Activated naive CD4-positive, alpha-beta T cell treated with anti-CD3 and anti-CD28 coated beads for 36 hours (primary cell): Measurements from ENCODE around the gene RBP5. TPM values are rescaled to one million over a fixed set of nuclear protein-coding genes. Genes with fewer than 3 reads are reported as not detected.

Experiments used
- CTCF ChIA-PET: fragments of 350-600 bp; sonication (Branson Sonifier 250); formaldehyde crosslinking; loops from one replicate; lab custom pipeline; 2021; ENCODE audit warnings: antibody characterized with exemption; lab: Charles Lee
- DNase-seq: peaks from one replicate; pipeline ENCODE4 v3.0.0-alpha.2; 2020
- H3K27ac Mint-ChIP-seq: one replicate; pipeline ENCODE4 v1.8.0; 2021; ENCODE audit warnings: mild to moderate bottlenecking, mixed read lengths
- H3K27me3 Mint-ChIP-seq: one replicate; pipeline ENCODE4 v1.8.0; 2021; ENCODE audit warnings: low read depth, mixed read lengths
- H3K36me3 Mint-ChIP-seq: one replicate; pipeline ENCODE4 v1.8.0; 2021; ENCODE audit warnings: low read depth, mixed read lengths
- H3K4me1 Mint-ChIP-seq: one replicate; pipeline ENCODE4 v1.8.0; 2021; ENCODE audit warnings: low read depth, mixed read lengths
- H3K4me3 Mint-ChIP-seq: one replicate; pipeline ENCODE4 v1.8.0; 2021; ENCODE audit warnings: mild to moderate bottlenecking, moderate library complexity, mixed read lengths
- H3K9me3 Mint-ChIP-seq: one replicate; pipeline ENCODE4 v1.8.0; 2021; ENCODE audit warnings: mixed read lengths
- intact Hi-C: fragments of 100-400 bp; cut with micrococcal nuclease; formaldehyde crosslinking; loops from one replicate; pipeline ENCODE4 v1.15.1; 2023
- total RNA-seq, 2 experiments: library from RNA; stranded (reverse); gene quantifications; one replicate each; pipeline ENCODE4 v1.2.3, GENCODE V29; 2021

The RBP5 gene
- total RNA-seq, 2 experiments from 2014 or later: 0.57 TPM; not detected in 1

DNA sequence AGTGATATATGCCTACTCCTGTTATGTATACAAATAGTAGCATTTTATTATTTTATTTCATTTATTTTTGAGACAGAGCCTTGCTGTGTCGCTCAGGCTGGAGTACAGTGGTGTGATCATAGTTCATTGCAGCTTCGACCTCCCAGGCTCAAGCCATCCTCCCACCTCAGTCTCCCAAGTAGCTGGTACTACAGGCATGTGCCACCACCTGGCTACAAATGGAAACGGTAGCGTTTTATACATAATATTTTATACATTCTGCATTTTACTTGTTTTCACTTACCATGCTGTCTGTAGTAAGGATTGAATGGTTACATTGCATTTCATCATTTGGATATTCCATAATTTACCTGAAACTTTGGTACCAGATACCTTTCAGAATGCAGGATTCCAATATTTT, 50.5 kb downstream of the RBP5 start:
- no peak overlapping the region for H3K4me3 Mint-ChIP-seq
- peaks cover 2% of the 10 kb centered on the region for H3K4me1 Mint-ChIP-seq
- intact Hi-C loops: no loop called here
- H3K27me3 Mint-ChIP-seq: no peaks in the 10 kb centered on the region
- H3K27ac Mint-ChIP-seq: no peak overlapping the region
- no peak for DNase-seq
- CTCF ChIA-PET: no interaction called here
- peaks cover 2% of the 10 kb centered on the region for H3K9me3 Mint-ChIP-seq
- no peaks in the 10 kb centered on the region for H3K36me3 Mint-ChIP-seq

- no peaks in the 10 kb centered on the region for H3K27me3 Mint-ChIP-seq
- CTCF ChIA-PET: interaction anchor here (0.6 to 1.0 kb wide), 2 partner anchors 16 to 65 kb away, joined by 3 to 5 read pairs; no protein-coding TSS in a partner anchor
- H3K36me3 Mint-ChIP-seq: no peaks in the 10 kb centered on the region
- H3K27ac Mint-ChIP-seq: no peak overlapping the region
- peaks cover 2% of the 10 kb centered on the region for H3K4me1 Mint-ChIP-seq
- no peak for DNase-seq
- H3K4me3 Mint-ChIP-seq: no peak overlapping the region
- H3K9me3 Mint-ChIP-seq: no peaks in the 10 kb centered on the region
- intact Hi-C loops: no loop called here
Measured at GRCh38 chr12:7076493-7076892, 52.2 kb downstream of the RBP5 start.

DNA sequence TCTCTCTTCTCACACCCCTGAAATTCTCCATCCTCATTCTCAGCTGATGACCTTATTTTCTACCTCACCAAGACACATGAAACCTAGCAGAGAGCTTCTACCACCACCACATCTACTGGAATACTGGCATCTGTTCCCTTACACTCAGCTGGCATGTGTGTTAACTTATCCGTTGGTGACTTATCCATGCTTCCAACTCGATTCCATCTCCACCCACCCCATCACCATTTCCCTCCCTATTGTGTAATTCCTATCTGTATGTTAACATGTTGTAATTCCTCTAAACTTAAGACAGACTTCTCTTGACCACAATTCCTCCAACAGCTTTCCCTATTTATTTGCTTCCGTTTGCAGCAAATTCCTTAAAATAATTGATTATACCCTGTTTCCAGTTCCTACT, 52.8 kb downstream of the RBP5 start:
- DNase-seq: no peak
- CTCF ChIA-PET: interaction anchor here (0.6 to 1.0 kb wide), 2 partner anchors 17 to 66 kb away, joined by 3 to 5 read pairs; no protein-coding TSS in a partner anchor
- H3K9me3 Mint-ChIP-seq: no peaks in the 10 kb centered on the region
- H3K4me1 Mint-ChIP-seq: peaks cover 2% of the 10 kb centered on the region
- no peak overlapping the region for H3K27ac Mint-ChIP-seq
- no peaks in the 10 kb centered on the region for H3K36me3 Mint-ChIP-seq
- intact Hi-C loops: no loop called here
- no peaks in the 10 kb centered on the region for H3K27me3 Mint-ChIP-seq
- no peak overlapping the region for H3K4me3 Mint-ChIP-seq

GRCh38 chr12:7075518-7075917, 53.2 kb downstream of the RBP5 start:
- DNase-seq: no peak
- Mint-ChIP-seq H3K27ac (no peak overlapping the region), H3K36me3 (no peaks in the 10 kb centered on the region), H3K4me3 (no peak overlapping the region), H3K9me3 (no peaks in the 10 kb centered on the region), H3K27me3 (no peaks in the 10 kb centered on the region), H3K4me1 (peaks cover 2% of the 10 kb centered on the region)
- CTCF ChIA-PET: interaction anchor here (1.0 kb wide), 1 partner anchor 17 kb away, joined by 5 read pairs; no protein-coding TSS in a partner anchor
- intact Hi-C loops: no loop called here

DNA sequence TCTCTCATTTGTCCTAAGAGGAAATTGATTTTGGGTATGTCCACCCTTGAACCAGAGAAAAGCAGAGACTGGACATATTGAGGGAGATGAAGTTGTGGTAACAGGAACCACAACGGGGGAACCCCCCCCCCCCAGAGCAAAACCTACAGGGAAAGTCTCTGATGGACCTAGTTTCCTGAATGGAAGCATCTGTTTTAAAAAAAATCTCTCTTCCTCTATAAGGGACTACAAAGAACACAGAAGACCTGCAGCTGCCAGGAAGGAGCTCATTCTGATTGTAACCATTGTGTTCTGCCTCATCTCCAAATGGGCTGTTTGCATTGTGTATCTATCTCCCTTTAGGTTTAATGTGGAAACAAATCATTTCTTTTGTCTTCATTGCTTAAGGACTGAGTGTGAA, 54.7 kb downstream of the RBP5 start:
- Mint-ChIP-seq H3K27ac (no peak overlapping the region), H3K4me1 (peaks cover 2% of the 10 kb centered on the region), H3K27me3 (no peaks in the 10 kb centered on the region), H3K36me3 (no peaks in the 10 kb centered on the region), H3K4me3 (no peak overlapping the region), H3K9me3 (no peaks in the 10 kb centered on the region)
- intact Hi-C loops: no loop called here
- no peak for DNase-seq
- CTCF ChIA-PET: no interaction called here

Other genes starting within 250 kb of the RBP5 start
- 1 to 10 TPM; 6.3 to 6.4 TPM for gene LRRC23, start 224.1 kb downstream of the RBP5 start, total RNA-seq
- gene ENO2, start 214.3 kb downstream of the RBP5 start, total RNA-seq: 100 to 1,000 TPM; 128 to 131 TPM
- gene ATN1, start 200.9 kb downstream of the RBP5 start, total RNA-seq: 10 to 100 TPM; 20.1 to 22.2 TPM
- gene RNU7-1, start 185.1 kb downstream of the RBP5 start, total RNA-seq: not detected
- 100 to 1,000 TPM; 242 to 245 TPM for gene C12orf57, start 184.9 kb downstream of the RBP5 start, total RNA-seq
- 100 to 1,000 TPM; 334 to 348 TPM for gene PTPN6, start 177.5 kb downstream of the RBP5 start, total RNA-seq
- gene PHB2, start 158.2 kb downstream of the RBP5 start, total RNA-seq: 100 to 1,000 TPM; 389 to 392 TPM
- 10 to 100 TPM; 89.1 to 91.9 TPM for gene EMG1, start 158.0 kb downstream of the RBP5 start, total RNA-seq
- gene LPCAT3, start 110.4 kb downstream of the RBP5 start, total RNA-seq: 10 to 100 TPM; 22.7 to 27.2 TPM
- gene C1S, start 68.2 kb downstream of the RBP5 start, total RNA-seq: 1 to 10 TPM; 2.2 to 3.1 TPM
- gene C1R, start 36.4 kb downstream of the RBP5 start, total RNA-seq: 1 to 10 TPM; 1.4 to 1.5 TPM
- 10 to 100 TPM; 10.3 to 11.5 TPM for gene C1RL, start 19.7 kb downstream of the RBP5 start, total RNA-seq
- gene CLSTN3, start 1.5 kb upstream of the RBP5 start, total RNA-seq: 10 to 100 TPM; 18.3 to 21.8 TPM
- 10 to 100 TPM; 29.7 to 30.9 TPM for gene PEX5, start 60.8 kb upstream of the RBP5 start, total RNA-seq
- gene ACSM4, start 175.2 kb upstream of the RBP5 start, total RNA-seq: not detected